ENCODE measurements around the gene MSI2.
A peak's percentile ranks its signal among the peaks of the same experiment; 100 is the strongest.

The MSI2 gene

DNA sequence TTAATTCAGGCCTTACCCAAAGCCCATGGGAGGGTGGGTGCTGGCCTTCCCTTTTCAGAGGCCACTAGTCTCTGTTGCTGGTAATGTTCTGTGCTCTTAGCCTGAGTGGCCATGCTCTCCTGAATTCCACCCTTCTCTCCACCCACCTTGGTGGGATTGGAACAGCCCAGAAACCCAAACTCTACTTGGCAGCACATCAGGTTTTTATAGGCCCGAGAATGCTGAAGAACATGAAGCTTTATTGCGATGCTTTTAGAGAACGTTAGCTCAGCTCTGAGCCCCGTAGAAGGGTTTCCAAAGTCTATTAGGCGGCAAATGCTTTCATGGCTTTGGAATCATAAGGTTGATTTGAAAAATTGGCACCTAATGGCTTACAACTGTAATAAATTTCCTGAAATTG, 209.3 kb downstream of the MSI2 start:
- DNase-seq, result no peak

DNA sequence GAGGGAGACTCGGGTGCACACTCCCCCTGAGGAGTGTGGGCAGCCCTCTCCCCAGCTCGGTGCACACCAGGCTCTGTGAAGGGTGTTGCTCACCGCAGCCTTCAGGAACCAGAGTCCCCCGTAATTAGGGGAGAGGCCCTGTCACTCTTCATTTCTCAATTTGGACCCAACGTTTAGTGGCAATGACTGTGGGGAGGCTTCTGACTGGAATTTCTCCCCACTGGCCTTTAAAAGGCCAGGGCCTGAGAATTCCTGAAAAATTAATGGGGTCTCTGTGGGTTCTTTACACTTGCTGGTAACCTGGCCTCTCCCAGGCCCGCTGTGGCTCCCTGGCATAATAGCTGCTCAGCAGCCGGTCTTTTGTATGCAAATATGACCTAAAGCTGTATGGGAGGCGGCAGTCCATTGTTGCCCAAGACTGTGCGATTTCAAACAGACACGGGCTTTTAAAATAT, 209.7 kb downstream of the MSI2 start:
- DNase-seq, result peak in 1 of 2 donors; percentile 28

DNA sequence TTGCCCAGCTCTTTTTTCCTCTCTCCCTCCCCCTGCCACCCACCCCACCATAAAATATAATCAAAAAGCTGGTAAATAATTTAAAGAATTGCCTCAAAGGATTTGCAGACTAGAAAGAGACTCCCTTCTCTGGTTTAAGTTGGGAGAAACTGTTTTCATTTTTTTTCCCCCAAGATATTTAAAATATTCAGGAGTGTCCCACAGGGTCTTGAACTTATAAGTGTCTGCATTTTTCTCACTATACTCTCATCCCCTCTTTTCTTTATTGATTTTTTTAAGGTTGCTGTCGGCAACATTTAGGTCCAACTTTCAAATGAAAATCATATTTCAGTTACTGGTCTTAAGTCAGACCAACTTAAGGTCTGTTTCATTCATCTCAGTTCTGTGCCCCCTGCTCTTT, 210.2 kb downstream of the MSI2 start:
- DNase-seq, result no peak

DNA sequence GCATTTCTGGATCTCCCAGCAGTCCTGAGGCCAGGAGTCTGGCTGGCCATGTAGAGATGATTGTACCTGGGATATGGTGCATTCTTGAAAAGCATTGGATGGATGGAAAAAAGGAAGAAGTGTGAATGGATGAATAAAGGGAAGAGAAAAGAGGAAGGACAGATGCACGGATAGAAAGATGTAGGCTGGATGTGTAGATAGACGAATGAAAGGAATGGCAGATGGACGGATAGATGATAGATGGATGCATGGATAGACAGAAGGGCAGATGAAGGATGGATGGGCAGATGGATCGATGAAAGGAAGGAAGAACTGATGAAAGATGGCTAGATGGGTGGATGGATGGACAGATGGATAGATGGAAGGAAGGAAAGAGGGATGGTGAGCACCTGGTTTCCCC, 210.9 kb downstream of the MSI2 start:
- no peak for DNase-seq

DNA sequence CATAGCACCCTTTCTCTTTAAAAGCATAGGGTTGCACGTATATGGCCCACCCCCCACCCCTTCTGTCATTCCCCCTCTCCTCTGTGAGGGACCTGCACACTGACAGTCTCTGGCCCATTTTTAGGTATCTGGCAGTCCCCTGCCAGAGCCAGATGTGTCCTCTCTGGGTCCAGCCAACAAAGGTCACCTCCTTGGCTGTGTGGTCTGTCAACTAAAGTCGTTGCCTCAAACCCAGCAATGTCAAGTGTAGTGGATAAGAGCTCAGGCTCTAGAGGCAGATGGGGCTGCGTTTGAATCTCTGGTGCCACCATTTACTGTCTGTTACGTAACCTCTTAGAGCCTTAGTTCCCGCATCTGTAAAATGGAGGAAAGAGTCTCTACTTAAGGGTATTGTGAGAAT, 211.5 kb downstream of the MSI2 start:
- DNase-seq, result no peak

DNA sequence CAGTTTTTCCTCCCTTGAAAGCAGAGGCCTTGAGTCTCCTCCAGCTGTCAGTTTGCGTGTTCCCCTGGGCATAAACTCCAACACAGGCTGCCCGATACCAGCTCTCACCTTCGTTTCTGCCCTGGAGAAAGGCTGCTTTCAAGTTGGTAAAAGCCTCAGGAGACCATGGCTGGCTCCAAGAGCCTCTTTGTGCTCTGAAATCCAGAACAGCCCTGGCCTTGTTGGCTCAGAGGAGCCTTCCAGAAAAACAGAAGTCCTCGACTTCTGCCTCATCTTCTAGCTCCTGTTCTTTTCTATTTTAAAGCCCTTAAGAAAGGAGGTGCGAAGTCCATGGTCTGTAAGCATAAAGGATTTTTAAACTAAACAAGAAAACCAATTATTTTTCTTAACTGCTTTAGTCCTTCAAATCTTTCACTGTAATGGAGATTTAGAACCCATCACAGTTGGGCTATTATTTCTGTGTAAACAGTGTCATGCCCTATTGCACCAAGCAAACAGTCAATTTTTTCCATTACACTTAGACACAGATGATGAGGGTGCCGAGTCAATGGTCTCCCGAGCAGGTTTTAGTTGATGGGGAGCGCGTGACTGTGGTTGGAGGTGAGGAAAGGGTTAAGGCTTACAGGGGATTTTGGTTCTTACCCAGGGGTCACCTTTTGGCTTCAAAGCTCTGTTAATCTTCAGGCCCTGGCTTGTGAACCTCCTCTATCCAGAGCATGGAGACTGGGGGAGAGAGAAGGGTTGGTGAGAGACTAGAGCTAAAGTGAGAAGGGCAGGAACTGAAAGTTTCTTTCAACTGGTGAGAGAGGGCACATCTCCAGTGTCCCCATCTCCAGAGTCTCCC, 212.8 kb downstream of the MSI2 start:
- DNase-seq, result no peak

DNA sequence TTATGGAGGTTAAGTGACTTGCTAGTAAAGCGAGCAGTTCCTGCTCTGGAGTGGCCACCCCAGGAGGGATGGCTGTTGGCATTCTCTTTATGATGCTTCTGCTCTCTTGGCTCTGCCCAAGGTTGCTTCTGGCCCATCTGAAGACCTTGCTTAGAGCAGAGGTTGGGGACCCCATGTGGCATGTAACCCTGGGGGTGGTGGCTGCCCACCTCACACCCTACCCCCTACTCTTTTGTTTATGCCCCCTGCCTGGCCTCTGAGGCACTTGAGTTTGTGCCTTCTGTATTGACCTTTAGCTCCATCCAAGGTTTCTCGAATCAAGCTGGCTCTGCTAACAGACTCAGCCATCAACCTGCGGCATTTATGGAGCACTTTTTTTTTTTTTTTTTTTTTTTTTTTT, 214.6 kb downstream of the MSI2 start:
- no peak for DNase-seq

DNA sequence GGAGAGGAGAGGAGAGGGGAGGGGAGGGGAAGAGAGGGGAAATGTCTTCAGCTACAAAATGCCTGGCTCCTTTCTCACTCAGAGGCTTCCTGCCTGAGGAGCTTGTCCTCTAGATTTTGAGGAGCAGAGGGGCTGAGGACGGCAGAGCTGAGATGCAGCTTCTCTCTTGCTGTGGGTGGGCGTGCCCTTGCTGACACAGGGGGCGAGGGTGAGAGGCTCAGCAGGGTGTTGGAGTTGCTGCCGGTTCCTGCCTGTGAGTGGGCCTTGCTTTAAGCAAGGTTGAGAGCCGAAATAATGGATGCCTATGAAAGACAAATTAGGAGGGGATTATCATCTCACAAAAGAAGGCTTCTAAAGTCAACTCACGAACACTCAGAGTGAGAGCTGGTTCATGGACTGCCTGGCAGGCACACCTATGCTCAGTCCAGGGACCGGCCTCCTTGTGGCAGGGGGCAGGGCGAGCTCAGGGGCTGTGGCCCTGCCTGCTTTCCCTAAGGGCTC, 215.6 kb downstream of the MSI2 start:
- no peak for DNase-seq

DNA sequence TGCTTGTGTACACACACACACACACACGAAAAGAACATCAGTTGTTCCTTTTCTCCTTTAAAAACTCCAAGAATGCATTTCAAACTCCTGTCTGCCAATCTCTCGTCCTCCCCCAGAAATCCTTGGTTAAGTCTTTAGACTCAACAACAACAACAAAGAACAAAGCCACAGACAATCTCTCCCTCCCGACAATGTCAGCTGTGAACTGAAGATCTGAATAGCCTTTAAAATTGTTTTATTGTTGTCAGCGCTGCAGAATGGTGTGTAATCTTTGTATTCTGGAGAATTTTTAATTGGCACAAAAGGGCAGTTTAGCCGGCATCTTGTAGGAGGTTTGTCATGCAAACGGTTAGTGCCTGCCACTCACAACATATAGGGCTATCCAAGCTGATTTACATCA, 219.5 kb downstream of the MSI2 start:
- no peak for DNase-seq

DNA sequence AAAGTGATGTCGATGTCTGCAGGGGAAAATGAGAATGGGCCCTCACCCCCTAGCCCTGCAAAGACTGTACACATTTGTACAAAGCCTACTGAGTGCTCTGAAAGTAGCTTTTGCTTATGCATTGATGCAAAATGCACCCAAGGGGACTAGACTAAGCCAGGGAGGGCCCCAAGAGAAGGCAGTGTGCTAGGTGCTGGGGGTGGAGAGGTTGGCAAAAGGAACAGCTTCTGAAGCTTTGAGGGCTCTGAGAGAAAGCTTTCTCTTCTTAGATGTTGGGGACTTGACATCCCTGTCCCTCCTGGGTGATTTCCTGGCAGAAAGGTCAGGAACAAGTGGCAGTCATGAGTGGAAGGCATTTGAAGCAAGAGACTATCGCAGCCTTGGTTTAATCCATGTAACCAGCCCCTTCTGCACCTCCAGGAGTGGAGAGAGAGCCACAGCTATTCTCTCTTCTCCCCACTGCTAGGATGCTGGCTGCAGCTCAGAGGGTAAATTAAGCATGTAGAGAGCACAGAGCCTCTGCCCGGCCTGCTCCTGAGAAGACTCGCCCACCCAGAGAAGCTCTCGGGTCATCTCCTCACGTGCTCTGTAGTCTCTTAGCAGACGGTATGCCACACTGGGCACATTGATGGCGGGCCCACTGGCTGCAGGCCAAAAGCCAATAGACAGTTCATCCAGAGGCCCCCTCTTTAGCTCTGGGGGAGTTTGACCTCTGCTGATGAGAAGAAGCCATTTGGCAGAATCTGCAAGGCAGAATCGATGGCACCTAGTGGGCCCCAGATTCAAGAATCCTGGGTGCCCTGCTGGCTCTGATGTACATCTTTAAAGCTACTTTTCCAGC, 221.4 kb downstream of the MSI2 start:
- no peak for DNase-seq

DNA sequence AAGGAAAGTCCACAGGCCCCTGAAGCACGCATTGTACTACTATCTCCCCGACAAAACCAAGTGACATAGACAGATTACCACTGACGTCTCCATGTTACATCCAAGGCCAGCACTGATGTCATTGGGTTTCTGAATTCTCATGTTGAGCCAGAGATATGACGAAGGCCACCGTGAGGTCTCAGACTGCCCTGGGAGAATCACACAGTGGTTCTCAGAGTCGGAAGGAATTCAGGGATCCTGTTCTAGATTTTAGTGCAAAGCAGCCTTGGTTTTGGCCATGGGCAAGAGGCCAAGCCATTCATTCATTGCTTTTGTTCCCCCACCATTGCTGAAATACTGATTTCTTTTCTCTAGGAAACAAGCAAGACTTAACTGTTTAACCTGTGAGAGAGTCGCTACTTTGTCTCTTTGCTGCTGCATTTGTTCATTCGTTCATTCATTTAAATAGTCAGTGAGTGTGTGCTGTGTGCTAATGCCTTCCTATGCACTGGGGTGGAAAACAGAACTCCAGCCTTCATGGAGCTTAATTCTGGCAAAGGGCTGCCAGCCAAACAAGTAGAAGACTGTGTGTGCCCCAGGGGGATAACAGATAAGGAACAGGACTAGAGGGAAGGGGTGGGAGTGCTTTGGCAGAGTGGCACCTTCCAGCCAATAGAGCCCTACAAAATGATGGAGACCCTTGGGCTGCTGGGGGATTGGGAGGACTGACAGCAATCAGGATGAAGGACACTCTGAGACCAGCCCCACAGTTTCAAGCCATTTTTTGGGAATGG, 222.3 kb downstream of the MSI2 start:
- no peak for DNase-seq

DNA sequence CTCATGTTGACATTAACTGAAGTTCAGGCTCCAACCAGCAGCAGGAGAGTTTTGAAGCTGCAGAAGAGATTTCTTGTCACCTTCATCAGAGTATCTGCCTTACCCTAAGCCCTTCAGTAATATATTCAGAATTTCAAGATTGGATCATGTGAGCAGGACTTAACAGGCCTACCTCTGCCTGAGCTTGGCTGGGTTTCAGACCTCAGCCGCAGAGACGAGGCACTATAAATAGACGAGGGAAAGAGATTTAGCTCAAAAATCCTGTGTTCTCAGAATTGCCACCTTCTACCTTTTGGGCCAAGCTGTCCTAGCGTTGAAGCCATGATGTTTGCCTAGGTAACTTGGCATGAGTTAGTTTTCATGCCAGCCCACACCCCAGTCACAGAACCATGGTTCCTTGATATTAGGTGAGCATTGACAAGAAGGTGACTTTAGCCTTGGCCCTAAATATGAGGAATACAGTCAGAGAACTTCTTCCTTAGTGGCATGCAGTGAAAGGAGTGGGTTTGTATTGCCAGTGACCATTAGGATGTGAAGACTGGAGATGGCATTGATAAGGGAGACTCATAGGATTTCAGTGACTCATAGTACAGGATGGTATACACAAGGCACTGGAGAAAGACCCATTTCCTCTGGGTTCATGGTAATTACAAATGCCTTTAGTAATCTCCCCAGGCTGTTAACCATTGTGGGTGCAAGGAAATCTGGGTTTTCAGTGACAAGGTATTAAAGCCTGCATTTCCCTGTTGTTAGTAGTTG, 224.3 kb downstream of the MSI2 start:
- DNase-seq, result no peak

DNA sequence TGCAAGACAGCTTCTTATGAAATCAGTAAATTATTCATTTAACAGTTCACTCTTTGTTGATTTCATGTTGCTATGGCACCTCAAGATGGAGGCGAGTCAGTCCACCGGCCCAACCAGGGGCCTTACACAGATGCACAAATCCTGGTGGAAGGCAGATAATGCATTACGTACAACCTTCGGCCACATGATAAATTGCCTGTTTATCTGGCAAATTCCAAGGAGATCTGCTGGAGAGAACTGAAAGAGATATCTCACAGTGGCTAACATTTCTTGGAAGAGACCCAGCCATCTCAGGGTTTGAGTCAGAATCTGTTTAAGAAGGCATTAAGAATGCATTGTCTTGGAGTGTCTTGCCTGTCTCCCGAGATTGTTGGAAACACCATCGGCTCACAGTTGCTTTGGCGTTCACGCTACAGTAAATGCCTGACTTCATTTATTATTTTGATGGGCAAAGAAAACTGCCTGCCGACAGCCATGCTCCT, 225.6 kb downstream of the MSI2 start:
- no peak for DNase-seq

DNA sequence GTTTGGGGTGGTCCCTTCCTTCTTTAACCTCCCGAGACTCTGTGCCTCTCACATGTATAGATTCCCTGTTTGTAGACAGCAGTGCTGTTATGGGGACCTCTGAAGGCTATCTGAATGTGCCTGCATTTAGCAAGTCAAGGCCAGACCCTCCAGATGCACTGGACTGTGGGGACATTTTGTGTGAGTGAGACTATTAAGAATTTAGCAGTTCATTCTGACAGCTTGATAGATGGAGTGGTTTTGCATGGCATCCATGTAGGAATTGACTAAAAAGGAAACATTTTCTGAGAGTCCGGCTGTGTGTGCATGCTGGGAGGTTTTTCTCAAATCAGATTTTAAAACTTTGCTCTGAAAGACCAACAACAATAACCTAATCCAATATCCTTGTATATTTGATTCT, 226.3 kb downstream of the MSI2 start:
- no peak for DNase-seq

DNA sequence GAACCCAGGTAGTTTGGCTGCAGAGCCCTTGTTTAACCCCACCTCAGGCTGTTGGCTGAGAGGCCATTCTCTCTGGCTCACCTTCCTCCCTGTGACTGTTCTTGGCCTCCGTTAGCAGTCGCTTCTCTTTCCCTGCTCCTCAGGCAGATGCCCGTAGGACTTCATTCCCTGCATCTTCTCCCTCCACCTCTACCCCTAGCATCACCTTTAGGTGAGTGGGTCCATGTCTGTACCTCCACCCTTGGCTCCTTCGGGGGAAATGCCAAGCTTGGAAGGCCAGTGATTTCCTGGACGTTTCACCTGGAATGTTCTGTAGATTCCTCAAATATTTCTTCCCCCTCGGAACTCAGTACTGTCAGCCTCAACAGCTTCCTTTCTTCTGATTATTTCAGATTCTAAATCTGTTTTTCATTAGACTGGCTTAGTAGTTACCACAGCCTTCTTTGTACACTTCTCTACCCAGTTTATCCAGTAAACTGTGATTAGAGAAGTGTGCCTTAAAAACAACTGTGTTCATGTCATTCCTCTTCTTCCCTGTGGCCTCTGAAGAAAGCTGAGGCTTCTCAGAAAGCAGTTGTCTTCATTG, 227.9 kb downstream of the MSI2 start:
- no peak for DNase-seq

DNA sequence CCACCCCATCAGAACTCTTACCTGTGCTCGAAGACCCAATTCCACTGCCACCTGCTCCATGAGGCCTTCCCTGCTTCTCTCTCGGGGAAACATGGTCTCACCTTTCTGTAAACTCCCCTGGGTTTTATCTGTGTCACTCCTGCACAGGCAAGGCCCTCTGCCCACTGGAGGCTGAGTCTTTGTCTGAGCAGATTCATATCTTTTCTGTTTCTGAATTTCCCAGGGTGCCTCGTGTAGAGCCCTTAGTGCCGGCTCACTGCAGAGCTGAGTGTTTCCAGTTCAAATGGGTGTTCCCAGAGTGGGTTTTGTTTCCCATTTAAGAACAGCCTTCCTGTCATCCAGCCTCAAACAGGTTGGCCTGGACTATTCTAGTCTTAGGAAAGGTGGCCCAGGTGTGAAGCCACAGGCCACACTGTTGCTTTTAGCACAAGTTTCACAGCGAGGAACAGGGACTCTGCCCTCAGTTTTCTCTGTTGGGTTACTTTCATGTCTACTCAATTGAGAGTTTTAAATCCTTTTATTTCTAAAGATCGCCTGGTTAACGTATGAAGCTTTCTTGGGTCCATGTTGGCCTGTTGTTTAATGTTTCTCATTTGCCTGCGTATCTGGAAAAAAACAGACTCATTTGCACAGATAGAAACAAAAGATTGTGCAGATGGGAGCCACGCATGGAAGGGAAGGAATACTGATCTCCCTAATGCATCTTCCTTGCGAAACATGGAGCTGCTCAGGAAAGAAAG, 228.7 kb downstream of the MSI2 start:
- no peak for DNase-seq

DNA sequence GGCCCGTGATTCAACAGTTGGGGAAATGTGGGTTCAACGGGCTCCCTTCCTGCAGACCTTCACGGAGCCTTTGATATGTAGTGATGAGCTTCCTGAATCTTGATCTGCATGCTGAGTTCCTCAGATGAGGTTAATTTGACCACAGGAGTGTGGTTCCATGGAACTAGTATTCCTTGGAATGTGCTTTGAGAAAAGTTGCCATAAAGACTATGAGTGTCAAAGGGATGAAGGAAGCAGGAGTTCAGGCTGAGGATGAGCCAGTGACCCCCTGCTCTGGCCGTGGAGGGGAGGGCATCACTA, 229.2 kb downstream of the MSI2 start:
- DNase-seq, result no peak

DNA sequence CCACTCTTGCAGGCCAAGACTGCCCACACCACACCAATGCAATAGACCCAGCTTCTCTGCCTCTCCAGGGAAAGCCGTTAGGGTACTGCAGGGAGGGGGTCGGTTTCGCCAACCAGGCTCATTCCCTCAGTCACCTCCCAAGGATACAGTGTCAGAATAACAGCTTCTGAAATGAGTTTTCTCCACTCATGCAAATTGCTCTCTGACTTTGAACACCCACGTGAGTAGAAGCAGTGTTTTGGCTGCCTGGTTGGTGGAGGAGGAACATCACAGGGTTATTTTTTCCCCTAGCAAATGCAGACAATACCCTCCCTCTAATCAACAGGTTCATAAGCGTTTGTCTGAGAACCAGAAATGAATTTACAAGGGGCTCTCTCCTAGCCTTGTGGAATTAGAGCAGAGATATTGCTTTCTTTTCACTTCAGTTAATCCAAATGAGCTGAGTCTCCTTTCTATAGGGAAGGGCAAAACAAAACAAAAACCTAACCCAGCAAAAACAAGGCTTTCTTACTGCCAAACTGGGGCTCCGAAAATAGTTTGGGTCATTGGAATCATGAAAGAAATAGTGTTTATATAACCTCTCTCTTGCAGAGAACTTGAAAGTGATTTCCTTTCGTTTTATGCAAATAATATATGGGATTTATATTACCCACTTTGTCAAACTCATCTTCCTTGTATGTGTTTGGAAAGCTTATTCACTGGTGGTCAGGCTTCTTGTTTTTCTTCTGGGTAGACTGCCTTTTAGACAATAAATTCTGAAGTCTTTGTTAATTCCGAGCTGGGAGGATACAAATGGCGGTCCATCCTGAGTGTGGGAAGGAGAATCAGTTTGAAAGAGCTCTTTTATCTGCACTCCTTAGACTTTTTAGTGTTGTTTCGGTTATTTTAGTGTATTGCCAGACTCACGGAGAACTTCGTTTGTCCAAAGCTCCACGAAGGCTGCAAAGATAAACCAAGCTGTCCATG, 229.9 kb downstream of the MSI2 start:
- DNase-seq, result no peak

DNA sequence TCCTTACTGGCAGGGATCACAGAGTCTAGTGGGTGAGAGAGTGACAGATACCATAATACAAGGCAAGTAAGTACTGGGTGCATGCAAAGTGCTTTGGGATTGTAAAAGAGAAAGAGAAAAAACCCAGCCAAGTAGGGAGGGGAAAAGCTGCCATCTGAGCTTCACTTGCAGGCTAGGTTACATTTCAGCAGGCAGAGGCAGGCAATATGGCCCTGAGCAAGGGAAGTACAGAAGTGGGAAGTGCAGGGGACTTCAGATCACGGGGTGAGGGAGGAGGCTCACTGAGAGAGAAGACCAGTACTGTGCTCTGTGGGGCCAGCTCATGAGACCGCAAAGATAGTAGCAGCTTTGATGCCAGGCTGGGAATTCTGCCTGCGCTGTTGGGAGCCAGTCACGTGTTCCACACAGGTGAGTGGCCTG, 230.6 kb downstream of the MSI2 start:
- DNase-seq, result peak; percentile 74 to 82

DNA sequence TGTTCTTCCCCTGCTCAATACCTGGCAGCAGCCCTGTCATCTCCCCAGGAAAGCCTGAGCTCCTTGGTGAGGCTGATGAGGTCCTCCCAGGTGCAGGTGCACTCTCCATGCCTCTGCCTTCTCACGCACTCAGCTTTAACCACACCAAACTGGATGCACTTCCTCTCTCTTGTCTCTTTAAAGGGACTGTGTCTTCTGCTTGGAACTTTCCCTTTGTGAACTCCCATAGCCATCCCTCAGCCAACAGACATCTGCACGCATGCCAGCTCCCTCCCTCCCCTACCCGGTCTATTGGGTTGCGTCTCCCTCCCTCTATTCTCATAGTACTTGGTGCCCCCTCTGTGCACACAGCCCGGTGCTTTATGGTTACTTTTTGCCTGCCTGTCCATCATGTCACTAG, 231.2 kb downstream of the MSI2 start:
- DNase-seq, result no peak

Measured in inflammatory macrophage (primary cell).